ENCODE data around the gene ADRA2B. TPM values are rescaled to one million over a fixed set of nuclear protein-coding genes. Genes with fewer than 3 reads are reported as not detected.
A peak's percentile ranks its signal among the peaks of the same experiment; 100 is the strongest.

The ADRA2B gene
- total and polyA plus RNA-seq, 12 donors = 1.5 to 7.3 (median 3.4) TPM

DNA sequence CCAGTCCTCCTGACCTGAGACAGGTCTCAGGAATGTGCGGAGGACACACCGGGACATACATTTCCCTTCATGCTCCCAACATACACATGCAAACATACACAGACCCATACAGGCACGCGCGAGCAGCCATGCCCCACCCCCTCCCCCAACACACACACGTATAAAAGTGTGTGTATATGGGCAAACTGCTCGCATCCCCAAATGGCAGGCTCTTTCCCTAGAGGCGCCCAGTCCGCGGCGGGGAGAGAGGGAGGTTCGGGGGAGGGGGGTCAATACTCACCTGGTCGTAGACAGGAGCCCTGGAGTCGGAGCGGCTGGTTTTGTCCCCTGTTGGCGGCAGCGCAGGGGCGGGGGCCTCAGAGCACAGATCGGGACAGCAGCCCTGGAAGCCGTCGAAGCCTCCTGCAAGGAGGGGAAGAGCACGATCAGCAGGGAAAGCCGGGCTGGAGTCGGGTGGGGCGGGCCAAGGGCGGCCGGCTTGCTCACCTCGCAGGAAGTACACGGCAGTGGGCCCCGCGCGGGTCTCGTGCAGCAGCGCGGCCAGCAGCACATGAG lies 28.2 kb upstream of the ADRA2B start:
- DNase-seq (no peak), ATAC-seq (peak in 1 of 8 donors; percentile 1)
- Histone ChIP-seq H3K4me3 (peak overlapping the region; percentile 32 to 68 (median 56)), H3K4me1 (peaks cover 0 to 62% (median 39%) of the 10 kb centered on the region in 9 donors), H3K27ac (peak overlapping the region in 5 of 10 donors; percentile 22 to 89 (median 61)), H3K36me3 (peaks cover 0 to 9% (median 0%) of the 10 kb centered on the region in 9 donors), H3K9me3 (no peaks in the 10 kb centered on the region), H3K27me3 (peaks cover 0 to 5% (median 0%) of the 10 kb centered on the region in 7 donors)
- TF ChIP-seq, protein P1, sequence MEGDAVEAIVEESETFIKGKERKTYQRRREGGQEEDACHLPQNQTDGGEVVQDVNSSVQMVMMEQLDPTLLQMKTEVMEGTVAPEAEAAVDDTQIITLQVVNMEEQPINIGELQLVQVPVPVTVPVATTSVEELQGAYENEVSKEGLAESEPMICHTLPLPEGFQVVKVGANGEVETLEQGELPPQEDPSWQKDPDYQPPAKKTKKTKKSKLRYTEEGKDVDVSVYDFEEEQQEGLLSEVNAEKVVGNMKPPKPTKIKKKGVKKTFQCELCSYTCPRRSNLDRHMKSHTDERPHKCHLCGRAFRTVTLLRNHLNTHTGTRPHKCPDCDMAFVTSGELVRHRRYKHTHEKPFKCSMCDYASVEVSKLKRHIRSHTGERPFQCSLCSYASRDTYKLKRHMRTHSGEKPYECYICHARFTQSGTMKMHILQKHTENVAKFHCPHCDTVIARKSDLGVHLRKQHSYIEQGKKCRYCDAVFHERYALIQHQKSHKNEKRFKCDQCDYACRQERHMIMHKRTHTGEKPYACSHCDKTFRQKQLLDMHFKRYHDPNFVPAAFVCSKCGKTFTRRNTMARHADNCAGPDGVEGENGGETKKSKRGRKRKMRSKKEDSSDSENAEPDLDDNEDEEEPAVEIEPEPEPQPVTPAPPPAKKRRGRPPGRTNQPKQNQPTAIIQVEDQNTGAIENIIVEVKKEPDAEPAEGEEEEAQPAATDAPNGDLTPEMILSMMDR (IDR thresholded peaks at IDR 0.05) = no peak
- intact Hi-C loops (cut with DNase I) = loop anchor here in 6 of 10 donors (5.0 to 10.0 kb wide), 6 partner anchors 50 to 370 kb away; partner anchors contain the start of genes CIAO1 (in 2 of the 6), TMEM127 (in 2 of the 6), NEURL3 (in 1 of the 6) and STARD7 (in 1 of the 6)
- 11 to 12% methylated on average over 33 to 35 of the region's 35 CpGs for WGBS, 2 donors

DNA sequence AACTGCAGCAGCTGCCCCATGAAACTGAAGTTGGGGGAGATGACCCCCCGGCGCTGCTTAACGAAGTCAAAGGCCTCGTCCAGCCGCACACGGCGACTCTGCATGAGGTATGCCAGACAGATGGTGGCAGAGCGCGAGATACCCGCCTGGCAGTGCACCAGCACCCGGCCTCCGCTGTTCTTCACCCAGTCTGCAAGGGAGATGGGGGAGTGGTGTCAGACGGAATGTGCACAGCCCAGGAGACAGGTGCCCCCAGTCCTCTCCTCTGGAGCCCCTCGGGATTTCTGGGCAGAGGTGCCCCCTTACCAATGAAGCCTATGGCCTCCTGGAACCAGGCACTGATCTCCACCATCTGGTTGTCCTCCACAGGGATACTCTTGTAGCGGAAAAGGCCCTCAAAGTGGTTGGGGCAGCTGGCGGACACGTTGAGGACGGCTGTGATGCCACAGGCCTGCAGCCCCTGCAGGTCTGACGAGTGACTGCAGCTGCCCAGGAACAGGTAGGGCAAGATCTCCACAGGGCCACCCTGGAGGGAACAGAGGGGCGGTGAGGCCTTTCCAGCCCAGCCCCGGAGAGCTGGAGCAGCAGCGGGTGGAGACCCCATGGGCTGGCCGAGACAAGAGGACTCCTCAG lies 27.6 kb upstream of the ADRA2B start:
- peak overlapping the region in 9 of 10 donors; percentile 37 to 68 (median 58) for H3K4me3 ChIP-seq
- peak overlapping the region in 1 of 10 donors; percentile 89 for H3K27ac ChIP-seq
- intact Hi-C loops (cut with DNase I) = loop anchor here in 5 of 10 donors (5.0 to 10.0 kb wide), 4 partner anchors 51 to 371 kb away; partner anchors contain the start of genes CIAO1 (in 2 of the 5) and TMEM127 (in 2 of the 5)
- H3K27me3 ChIP-seq = peaks cover 0 to 5% (median 0%) of the 10 kb centered on the region in 7 donors
- H3K9me3 ChIP-seq = no peaks in the 10 kb centered on the region
- no peak for ATAC-seq
- DNase-seq = no peak
- TF ChIP-seq, protein P1 (IDR thresholded peaks at IDR 0.05) = peak in 1 of 9 donors; percentile 7
- peaks cover 0 to 60% (median 39%) of the 10 kb centered on the region in 9 donors for H3K4me1 ChIP-seq
- peaks cover 0 to 9% (median 0%) of the 10 kb centered on the region in 9 donors for H3K36me3 ChIP-seq
- WGBS, 2 donors = 94 to 95% methylated on average over 23 of the region's 23 CpGs

DNA sequence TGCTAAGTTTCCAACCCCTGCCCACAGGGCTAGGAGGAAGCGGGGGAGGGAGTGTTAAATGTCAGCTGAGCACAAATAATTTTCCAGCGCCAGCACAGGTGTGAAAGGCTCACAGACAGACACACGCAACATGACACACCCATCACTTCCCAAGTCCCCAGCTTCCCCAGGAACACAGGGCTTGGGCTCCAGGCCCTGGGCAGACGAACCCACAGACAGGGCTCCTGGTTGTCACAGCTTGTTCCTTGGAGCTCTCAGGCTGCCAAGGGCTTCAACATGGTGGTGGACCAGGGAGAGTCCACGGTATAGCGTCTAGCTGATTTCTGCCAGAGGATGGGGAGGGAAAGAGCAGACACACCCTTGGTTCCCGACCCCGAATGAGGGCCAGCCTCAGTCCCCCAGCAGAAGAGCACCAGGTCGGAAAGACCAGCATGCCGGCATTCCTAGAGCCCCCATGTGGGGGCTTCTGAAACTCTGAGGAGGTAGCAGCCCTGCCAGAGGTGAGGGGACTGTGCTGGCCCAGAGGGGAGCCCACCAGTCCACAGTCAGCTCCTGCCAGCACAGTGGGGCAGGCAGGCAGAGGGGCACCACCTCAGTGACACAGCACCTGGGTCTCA lies 27.0 kb upstream of the ADRA2B start:
- DNase-seq (no peak), ATAC-seq (no peak)
- peak overlapping the region in 1 of 10 donors; percentile 68 for H3K4me3 ChIP-seq

More for the DNA sequence above, 27.0 kb upstream of the ADRA2B start:
- Histone ChIP-seq H3K27ac (peak overlapping the region in 1 of 10 donors; percentile 89), H3K36me3 (peaks cover 0 to 9% (median 0%) of the 10 kb centered on the region in 9 donors), H3K9me3 (no peaks in the 10 kb centered on the region), H3K27me3 (peaks cover 0 to 5% (median 0%) of the 10 kb centered on the region in 7 donors), H3K4me1 (peaks cover 0 to 54% (median 37%) of the 10 kb centered on the region in 9 donors)
- intact Hi-C loops (cut with DNase I) = loop anchor here in 5 of 10 donors (5.0 to 10.0 kb wide), 4 partner anchors 51 to 371 kb away; partner anchors contain the start of genes CIAO1 (in 2 of the 5) and TMEM127 (in 2 of the 5)
- 86 to 92% methylated on average over 10 of the region's 10 CpGs for WGBS, 2 donors
- TF ChIP-seq, protein P1 (IDR thresholded peaks at IDR 0.05) = no peak

Data from heart right ventricle (tissue), 16 donors.